ENCODE results near the gene MPIG6B. TPM values are rescaled to one million over a fixed set of nuclear protein-coding genes. Genes with fewer than 3 reads are reported as not detected.

Gene MPIG6B
- polyA plus RNA-seq, 2 donors, result 0.49 to 0.88 TPM

GRCh38 chr6:31736021-31736767 lies 13.0 kb downstream of the MPIG6B start, which contains the start of gene CLIC1:
Gene CLIC1, minus strand, starts transcription at chr6:31736530. Its CDS starts 230 bp downstream, at chr6:31736300.
- H3K36me3 ChIP-seq (ENCODE audit: control insufficient read depth in 2 of 2, insufficient read depth in 2 of 2, low read length in 1 of 2), result peaks cover 14 to 16% of the 10 kb centered on the region in 2 donors
- 0 to 1% methylated on average over 24 of the region's 24 CpGs for WGBS, 2 donors
- peaks cover 3 to 17% of the 10 kb centered on the region in 2 donors for H3K4me1 ChIP-seq (ENCODE audit: control insufficient read depth in 2 of 2, insufficient read depth in 2 of 2, low read length in 1 of 2)

GRCh38 chr6:31736768-31737314 lies 13.7 kb downstream of the MPIG6B start:
- Histone ChIP-seq H3K9me3 (ENCODE audit: control insufficient read depth in 2 of 2, insufficient read depth in 1 of 2, low read depth in 1 of 2, low read length in 1 of 2) (no peaks in the 10 kb centered on the region), H3K36me3 (ENCODE audit: control insufficient read depth in 2 of 2, insufficient read depth in 2 of 2, low read length in 1 of 2) (peaks cover 13 to 15% of the 10 kb centered on the region in 2 donors), H3K4me3 (ENCODE audit: low read depth in 1 of 2, low read length in 2 of 2) (peak overlapping the region; percentile 60 to 88), H3K27ac (ENCODE audit: low read depth in 2 of 2, low read length in 1 of 2) (peak overlapping the region; percentile 96 to 97), H3K4me1 (ENCODE audit: control insufficient read depth in 2 of 2, insufficient read depth in 2 of 2, low read length in 1 of 2) (peaks cover 3 to 17% of the 10 kb centered on the region in 2 donors), H3K27me3 (ENCODE audit: control insufficient read depth in 1 of 2, insufficient read depth in 2 of 2, low read length in 2 of 2) (no peaks in the 10 kb centered on the region)
- WGBS, 2 donors, result 31 to 32% methylated on average over 10 of the region's 10 CpGs

More at GRCh38 chr6:31736021-31736767, 13.0 kb downstream of the MPIG6B start, which contains the start of gene CLIC1:
- no peaks in the 10 kb centered on the region for H3K27me3 ChIP-seq (ENCODE audit: control insufficient read depth in 1 of 2, insufficient read depth in 2 of 2, low read length in 2 of 2)
- no peaks in the 10 kb centered on the region for H3K9me3 ChIP-seq (ENCODE audit: control insufficient read depth in 2 of 2, insufficient read depth in 1 of 2, low read depth in 1 of 2, low read length in 1 of 2)
- H3K27ac ChIP-seq (ENCODE audit: low read depth in 2 of 2, low read length in 1 of 2), result peak within 1 kb of the TSS; percentile 96 to 98
- H3K4me3 ChIP-seq (ENCODE audit: low read depth in 1 of 2, low read length in 2 of 2), result peak within 1 kb of the TSS; percentile 60 to 88

- WGBS, 2 donors, result 42 to 52% methylated on average over 7 of the region's 7 CpGs
- H3K4me3 ChIP-seq (ENCODE audit: low read depth in 1 of 2, low read length in 2 of 2), result peak overlapping the region in 1 of 2 donors; percentile 15
Measured at GRCh38 chr6:31737315-31737990, 14.3 kb downstream of the MPIG6B start.

GRCh38 chr6:31737991-31738979 lies 15.1 kb downstream of the MPIG6B start:
- 9 to 14% methylated on average over 6 of the region's 6 CpGs for WGBS, 2 donors
- H3K27ac ChIP-seq (ENCODE audit: low read depth in 2 of 2, low read length in 1 of 2), result peak overlapping the region; percentile 96 to 98
- no peaks in the 10 kb centered on the region for H3K9me3 ChIP-seq (ENCODE audit: control insufficient read depth in 2 of 2, insufficient read depth in 1 of 2, low read depth in 1 of 2, low read length in 1 of 2)
- peaks cover 3 to 17% of the 10 kb centered on the region in 2 donors for H3K4me1 ChIP-seq (ENCODE audit: control insufficient read depth in 2 of 2, insufficient read depth in 2 of 2, low read length in 1 of 2)
- H3K36me3 ChIP-seq (ENCODE audit: control insufficient read depth in 2 of 2, insufficient read depth in 2 of 2, low read length in 1 of 2), result peaks cover 7 to 12% of the 10 kb centered on the region in 2 donors
- H3K4me3 ChIP-seq (ENCODE audit: low read depth in 1 of 2, low read length in 2 of 2), result peak overlapping the region; percentile 2 to 15
- no peaks in the 10 kb centered on the region for H3K27me3 ChIP-seq (ENCODE audit: control insufficient read depth in 1 of 2, insufficient read depth in 2 of 2, low read length in 2 of 2)

More at GRCh38 chr6:31737315-31737990, 14.3 kb downstream of the MPIG6B start:
- H3K27me3 ChIP-seq (ENCODE audit: control insufficient read depth in 1 of 2, insufficient read depth in 2 of 2, low read length in 2 of 2), result no peaks in the 10 kb centered on the region
- H3K9me3 ChIP-seq (ENCODE audit: control insufficient read depth in 2 of 2, insufficient read depth in 1 of 2, low read depth in 1 of 2, low read length in 1 of 2), result no peaks in the 10 kb centered on the region
- peaks cover 3 to 17% of the 10 kb centered on the region in 2 donors for H3K4me1 ChIP-seq (ENCODE audit: control insufficient read depth in 2 of 2, insufficient read depth in 2 of 2, low read length in 1 of 2)
- H3K36me3 ChIP-seq (ENCODE audit: control insufficient read depth in 2 of 2, insufficient read depth in 2 of 2, low read length in 1 of 2), result peaks cover 10 to 12% of the 10 kb centered on the region in 2 donors
- H3K27ac ChIP-seq (ENCODE audit: low read depth in 2 of 2, low read length in 1 of 2), result peak overlapping the region; percentile 96 to 98

- no peaks in the 10 kb centered on the region for H3K36me3 ChIP-seq (ENCODE audit: control insufficient read depth in 2 of 2, insufficient read depth in 2 of 2, low read length in 1 of 2)
- H3K9me3 ChIP-seq (ENCODE audit: control insufficient read depth in 2 of 2, insufficient read depth in 1 of 2, low read depth in 1 of 2, low read length in 1 of 2), result no peaks in the 10 kb centered on the region
- H3K27ac ChIP-seq (ENCODE audit: low read depth in 2 of 2, low read length in 1 of 2), result peak within 1 kb of the TSS; percentile 96 to 98
- no peaks in the 10 kb centered on the region for H3K27me3 ChIP-seq (ENCODE audit: control insufficient read depth in 1 of 2, insufficient read depth in 2 of 2, low read length in 2 of 2)
- peaks cover 3 to 10% of the 10 kb centered on the region in 2 donors for H3K4me1 ChIP-seq (ENCODE audit: control insufficient read depth in 2 of 2, insufficient read depth in 2 of 2, low read length in 1 of 2)
- H3K4me3 ChIP-seq (ENCODE audit: low read depth in 1 of 2, low read length in 2 of 2), result peak within 1 kb of the TSS; percentile 74 to 83
- WGBS, 2 donors, result 1% methylated on average over 58 of the region's 58 CpGs
Measured at GRCh38 chr6:31739639-31740396, 16.6 kb downstream of the MPIG6B start, which contains the start of gene MSH5. Gene MSH5, plus strand, starts transcription at chr6:31740005. Its CDS starts 462 bp downstream, at chr6:31740467.

GRCh38 chr6:31740397-31741223 lies 17.4 kb downstream of the MPIG6B start:
- H3K27ac ChIP-seq (ENCODE audit: low read depth in 2 of 2, low read length in 1 of 2), result peak overlapping the region; percentile 78 to 98
- 14 to 16% methylated on average over 29 of the region's 29 CpGs for WGBS, 2 donors
- H3K9me3 ChIP-seq (ENCODE audit: control insufficient read depth in 2 of 2, insufficient read depth in 1 of 2, low read depth in 1 of 2, low read length in 1 of 2), result no peaks in the 10 kb centered on the region
- H3K36me3 ChIP-seq (ENCODE audit: control insufficient read depth in 2 of 2, insufficient read depth in 2 of 2, low read length in 1 of 2), result no peaks in the 10 kb centered on the region
- H3K4me3 ChIP-seq (ENCODE audit: low read depth in 1 of 2, low read length in 2 of 2), result peak overlapping the region; percentile 74 to 83
- H3K4me1 ChIP-seq (ENCODE audit: control insufficient read depth in 2 of 2, insufficient read depth in 2 of 2, low read length in 1 of 2), result peaks cover 3 to 10% of the 10 kb centered on the region in 2 donors
- H3K27me3 ChIP-seq (ENCODE audit: control insufficient read depth in 1 of 2, insufficient read depth in 2 of 2, low read length in 2 of 2), result no peaks in the 10 kb centered on the region

GRCh38 chr6:31741815-31742214 lies 18.6 kb downstream of the MPIG6B start:
- H3K36me3 ChIP-seq (ENCODE audit: control insufficient read depth in 2 of 2, insufficient read depth in 2 of 2, low read length in 1 of 2), result no peaks in the 10 kb centered on the region
- no peaks in the 10 kb centered on the region for H3K27me3 ChIP-seq (ENCODE audit: control insufficient read depth in 1 of 2, insufficient read depth in 2 of 2, low read length in 2 of 2)
- no peak overlapping the region for H3K4me3 ChIP-seq (ENCODE audit: low read depth in 1 of 2, low read length in 2 of 2)
- peaks cover 1 to 7% of the 10 kb centered on the region in 2 donors for H3K4me1 ChIP-seq (ENCODE audit: control insufficient read depth in 2 of 2, insufficient read depth in 2 of 2, low read length in 1 of 2)
- peak overlapping the region in 1 of 2 donors; percentile 3 for H3K27ac ChIP-seq (ENCODE audit: low read depth in 2 of 2, low read length in 1 of 2)
- 72 to 76% methylated on average over 2 of the region's 2 CpGs for WGBS, 2 donors
- H3K9me3 ChIP-seq (ENCODE audit: control insufficient read depth in 2 of 2, insufficient read depth in 1 of 2, low read depth in 1 of 2, low read length in 1 of 2), result no peaks in the 10 kb centered on the region

- H3K4me3 ChIP-seq (ENCODE audit: low read depth in 1 of 2, low read length in 2 of 2), result no peak overlapping the region
- H3K36me3 ChIP-seq (ENCODE audit: control insufficient read depth in 2 of 2, insufficient read depth in 2 of 2, low read length in 1 of 2), result peaks cover 0 to 3% of the 10 kb centered on the region in 2 donors
- peaks cover 0 to 7% of the 10 kb centered on the region in 2 donors for H3K4me1 ChIP-seq (ENCODE audit: control insufficient read depth in 2 of 2, insufficient read depth in 2 of 2, low read length in 1 of 2)
- H3K27ac ChIP-seq (ENCODE audit: low read depth in 2 of 2, low read length in 1 of 2), result no peak overlapping the region
- 80 to 84% methylated on average over 3 of the region's 3 CpGs for WGBS, 2 donors
- no peaks in the 10 kb centered on the region for H3K9me3 ChIP-seq (ENCODE audit: control insufficient read depth in 2 of 2, insufficient read depth in 1 of 2, low read depth in 1 of 2, low read length in 1 of 2)
- no peaks in the 10 kb centered on the region for H3K27me3 ChIP-seq (ENCODE audit: control insufficient read depth in 1 of 2, insufficient read depth in 2 of 2, low read length in 2 of 2)
Measured at GRCh38 chr6:31742894-31743293, 19.7 kb downstream of the MPIG6B start.
